ENCODE measurements around the gene HIPK1.

HIPK1 gene

DNA sequence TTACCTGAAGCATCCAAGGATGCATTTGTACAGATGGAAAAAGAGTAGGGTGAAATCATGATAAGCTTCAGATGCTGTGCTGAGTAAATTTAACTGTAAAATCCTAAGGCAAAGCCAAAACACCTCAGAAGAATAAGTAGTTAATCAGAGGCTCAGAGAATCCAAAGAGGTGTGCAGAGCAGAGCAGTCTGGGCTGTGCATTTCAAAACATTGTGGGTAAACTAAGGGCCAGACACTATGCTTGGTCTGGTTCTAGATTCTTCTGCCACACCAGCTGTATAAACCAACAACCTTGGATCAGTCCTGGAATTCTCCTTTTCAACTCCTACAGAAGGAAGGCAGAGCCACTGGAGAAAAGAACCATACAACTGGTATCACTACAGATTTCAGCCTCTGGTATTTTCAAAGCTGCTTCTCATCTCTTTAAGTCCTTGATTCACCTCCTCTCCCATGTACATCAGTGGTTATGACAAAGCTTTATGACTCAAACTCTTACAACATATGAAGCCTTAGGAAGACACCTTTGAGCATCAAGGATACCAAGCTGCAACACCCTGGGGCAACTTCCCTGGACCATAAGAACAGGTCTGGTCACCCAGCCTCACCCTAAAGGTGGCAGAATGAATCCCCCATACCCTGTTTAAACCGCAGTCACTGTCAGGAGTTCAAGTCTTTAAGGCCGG, 11.6 kb upstream of the HIPK1 start:
- Histone ChIP-seq H3K9me3 (ENCODE audit: insufficient read depth, low read depth, low read length) (no peaks in the 10 kb centered on the region), H3K27me3 (ENCODE audit: insufficient read depth, low read length) (no peaks in the 10 kb centered on the region), H3K36me3 (ENCODE audit: insufficient read depth, low read depth, low read length) (peaks cover 10% of the 10 kb centered on the region), H3K4me3 (ENCODE audit: low read length) (no peak overlapping the region), H3K9ac (ENCODE audit: low read depth, low read length) (no peak overlapping the region), H3K27ac (ENCODE audit: low read length) (no peak overlapping the region), H3K4me1 (ENCODE audit: insufficient read depth, low read length) (no peaks in the 10 kb centered on the region)

GRCh38 chr1:113918243-113918642, 10.9 kb upstream of the HIPK1 start:
- Histone ChIP-seq H3K27me3 (ENCODE audit: insufficient read depth, low read length) (no peaks in the 10 kb centered on the region; the same call in 1 of the 2 replicates), H3K27ac (ENCODE audit: low read length) (no peak overlapping the region), H3K4me3 (ENCODE audit: low read length) (no peak overlapping the region), H3K9me3 (ENCODE audit: insufficient read depth, low read depth, low read length) (no peaks in the 10 kb centered on the region), H3K9ac (ENCODE audit: low read depth, low read length) (no peak overlapping the region), H3K4me1 (ENCODE audit: insufficient read depth, low read length) (no peaks in the 10 kb centered on the region), H3K36me3 (ENCODE audit: insufficient read depth, low read depth, low read length) (peaks cover 3% of the 10 kb centered on the region; the same call in 1 of the 2 replicates)

GRCh38 chr1:113922957-113923356, 6.2 kb upstream of the HIPK1 start:
- Histone ChIP-seq H3K36me3 (ENCODE audit: insufficient read depth, low read depth, low read length) (no peaks in the 10 kb centered on the region), H3K27me3 (ENCODE audit: insufficient read depth, low read length) (peaks cover 14% of the 10 kb centered on the region), H3K9ac (ENCODE audit: low read depth, low read length) (no peak overlapping the region), H3K27ac (ENCODE audit: low read length) (no peak overlapping the region), H3K4me1 (ENCODE audit: insufficient read depth, low read length) (no peaks in the 10 kb centered on the region), H3K9me3 (ENCODE audit: insufficient read depth, low read depth, low read length) (no peaks in the 10 kb centered on the region), H3K4me3 (ENCODE audit: low read length) (no peak overlapping the region)

- H3K27ac ChIP-seq (ENCODE audit: low read length) = no peak overlapping the region
These were observed 4.7 kb upstream of the HIPK1 start for GRCh38 chr1:113924473-113924872.

GRCh38 chr1:113928187-113928930, 765 bp upstream of the HIPK1 start:
- Histone ChIP-seq H3K27ac (ENCODE audit: low read length) (no peak overlapping the region), H3K4me3 (ENCODE audit: low read length) (peak overlapping the region; percentile 92), H3K36me3 (ENCODE audit: insufficient read depth, low read depth, low read length) (no peaks in the 10 kb centered on the region), H3K4me1 (ENCODE audit: insufficient read depth, low read length) (peaks cover 9% of the 10 kb centered on the region; the same call in 1 of the 2 replicates), H3K27me3 (ENCODE audit: insufficient read depth, low read length) (peaks cover 17% of the 10 kb centered on the region), H3K9me3 (ENCODE audit: insufficient read depth, low read depth, low read length) (no peaks in the 10 kb centered on the region), H3K9ac (ENCODE audit: low read depth, low read length) (peak overlapping the region; percentile 77; the same call in 1 of the 2 replicates)

More at GRCh38 chr1:113924473-113924872, 4.7 kb upstream of the HIPK1 start:
- no peak overlapping the region for H3K4me3 ChIP-seq (ENCODE audit: low read length)
- H3K4me1 ChIP-seq (ENCODE audit: insufficient read depth, low read length) = no peaks in the 10 kb centered on the region
- no peak overlapping the region for H3K9ac ChIP-seq (ENCODE audit: low read depth, low read length)
- no peaks in the 10 kb centered on the region for H3K36me3 ChIP-seq (ENCODE audit: insufficient read depth, low read depth, low read length)
- peaks cover 17% of the 10 kb centered on the region for H3K27me3 ChIP-seq (ENCODE audit: insufficient read depth, low read length)
- H3K9me3 ChIP-seq (ENCODE audit: insufficient read depth, low read depth, low read length) = no peaks in the 10 kb centered on the region

- Histone ChIP-seq H3K27me3 (ENCODE audit: insufficient read depth, low read length) (peaks cover 5% of the 10 kb centered on the region), H3K9ac (ENCODE audit: low read depth, low read length) (peak overlapping the region; percentile 77; the same call in 1 of the 2 replicates), H3K4me3 (ENCODE audit: low read length) (peak overlapping the region; percentile 92), H3K9me3 (ENCODE audit: insufficient read depth, low read depth, low read length) (no peaks in the 10 kb centered on the region), H3K36me3 (ENCODE audit: insufficient read depth, low read depth, low read length) (no peaks in the 10 kb centered on the region), H3K4me1 (ENCODE audit: insufficient read depth, low read length) (peaks cover 9% of the 10 kb centered on the region; the same call in 1 of the 2 replicates), H3K27ac (ENCODE audit: low read length) (no peak overlapping the region)
These were observed 800 bp downstream of the HIPK1 start for GRCh38 chr1:113929750-113930498.

DNA sequence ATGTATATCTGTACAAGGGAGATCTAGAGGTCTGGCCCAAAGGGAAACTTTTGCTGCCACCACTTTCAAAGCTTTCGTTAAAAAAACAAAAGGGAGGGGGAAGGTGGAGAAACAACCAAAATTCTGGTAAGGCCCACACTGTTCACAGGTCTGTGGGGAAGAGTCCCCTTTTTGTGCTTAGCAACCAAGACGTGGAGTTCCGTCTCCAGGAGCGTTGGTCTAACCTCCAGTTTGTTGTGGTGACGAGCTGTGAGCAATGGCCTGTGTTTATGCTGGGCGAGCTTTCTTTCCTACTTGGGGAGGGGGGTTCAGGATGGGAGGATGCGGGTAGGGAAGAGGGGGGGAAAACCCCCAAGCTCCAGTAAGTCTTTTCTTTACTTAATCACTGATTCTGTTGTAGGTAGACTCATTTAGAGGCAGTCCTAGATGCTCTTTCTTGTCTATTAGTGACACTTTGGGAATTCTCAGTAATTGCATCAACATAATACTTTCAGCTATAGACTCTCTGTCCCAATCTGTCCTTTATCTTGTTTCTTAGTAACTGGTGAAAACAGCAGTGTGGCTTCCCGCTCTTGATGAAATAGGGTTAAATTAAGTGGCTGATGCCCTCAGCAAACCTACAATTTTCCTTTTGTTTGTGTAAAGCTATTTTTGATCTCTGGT, 1.5 kb downstream of the HIPK1 start:
- Histone ChIP-seq H3K4me1 (ENCODE audit: insufficient read depth, low read length) (peaks cover 9% of the 10 kb centered on the region; the same call in 1 of the 2 replicates), H3K27me3 (ENCODE audit: insufficient read depth, low read length) (peaks cover 4% of the 10 kb centered on the region; the same call in 1 of the 2 replicates), H3K4me3 (ENCODE audit: low read length) (peak overlapping the region; percentile 92), H3K27ac (ENCODE audit: low read length) (no peak overlapping the region), H3K36me3 (ENCODE audit: insufficient read depth, low read depth, low read length) (no peaks in the 10 kb centered on the region), H3K9ac (ENCODE audit: low read depth, low read length) (peak overlapping the region; percentile 77; the same call in 1 of the 2 replicates), H3K9me3 (ENCODE audit: insufficient read depth, low read depth, low read length) (no peaks in the 10 kb centered on the region)

- H3K4me3 ChIP-seq (ENCODE audit: low read length) = peak overlapping the region; percentile 92; the same call in 1 of the 2 replicates
- no peaks in the 10 kb centered on the region for H3K36me3 ChIP-seq (ENCODE audit: insufficient read depth, low read depth, low read length)
- no peaks in the 10 kb centered on the region for H3K9me3 ChIP-seq (ENCODE audit: insufficient read depth, low read depth, low read length)
- no peak overlapping the region for H3K27ac ChIP-seq (ENCODE audit: low read length)
- H3K9ac ChIP-seq (ENCODE audit: low read depth, low read length) = no peak overlapping the region
- peaks cover 4% of the 10 kb centered on the region; the same call in 1 of the 2 replicates for H3K27me3 ChIP-seq (ENCODE audit: insufficient read depth, low read length)
- peaks cover 9% of the 10 kb centered on the region; the same call in 1 of the 2 replicates for H3K4me1 ChIP-seq (ENCODE audit: insufficient read depth, low read length)
These were observed 2.3 kb downstream of the HIPK1 start for GRCh38 chr1:113931451-113931851.

GRCh38 chr1:113934006-113934405, 4.9 kb downstream of the HIPK1 start:
- Histone ChIP-seq H3K27me3 (ENCODE audit: insufficient read depth, low read length) (no peaks in the 10 kb centered on the region), H3K36me3 (ENCODE audit: insufficient read depth, low read depth, low read length) (no peaks in the 10 kb centered on the region), H3K9me3 (ENCODE audit: insufficient read depth, low read depth, low read length) (no peaks in the 10 kb centered on the region), H3K4me3 (ENCODE audit: low read length) (no peak overlapping the region), H3K9ac (ENCODE audit: low read depth, low read length) (no peak overlapping the region), H3K27ac (ENCODE audit: low read length) (no peak overlapping the region), H3K4me1 (ENCODE audit: insufficient read depth, low read length) (peaks cover 9% of the 10 kb centered on the region; the same call in 1 of the 2 replicates)

DNA sequence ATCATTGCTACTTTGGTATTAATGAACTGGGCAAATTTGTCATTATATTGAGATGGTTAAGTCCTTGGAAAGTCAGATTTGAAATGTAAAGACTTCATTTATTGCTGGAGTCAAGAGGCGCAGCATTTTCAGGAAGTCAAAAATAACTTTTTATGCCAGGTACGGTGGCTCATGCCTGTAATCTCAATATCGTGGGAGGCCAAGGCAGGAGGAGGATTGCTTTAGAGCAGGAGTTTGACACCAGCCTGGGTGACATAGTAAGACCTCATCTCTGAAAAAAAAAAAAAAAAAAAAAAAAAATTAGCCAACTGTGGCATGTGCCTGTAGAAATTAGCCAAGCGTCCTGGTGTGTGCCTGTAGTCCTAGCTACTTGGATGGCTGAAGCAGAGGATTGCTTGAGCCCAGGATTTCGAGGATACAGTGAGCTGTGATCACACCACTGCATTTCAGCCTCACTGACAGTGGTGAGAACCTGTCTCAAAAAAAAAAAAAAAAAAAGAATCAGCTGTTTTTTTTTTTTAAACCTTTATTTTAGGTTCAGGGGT, 5.5 kb downstream of the HIPK1 start:
- H3K4me3 ChIP-seq (ENCODE audit: low read length) = no peak overlapping the region
- H3K9ac ChIP-seq (ENCODE audit: low read depth, low read length) = no peak overlapping the region
- no peak overlapping the region for H3K27ac ChIP-seq (ENCODE audit: low read length)
- H3K4me1 ChIP-seq (ENCODE audit: insufficient read depth, low read length) = peaks cover 9% of the 10 kb centered on the region; the same call in 1 of the 2 replicates
- no peaks in the 10 kb centered on the region for H3K9me3 ChIP-seq (ENCODE audit: insufficient read depth, low read depth, low read length)
- H3K36me3 ChIP-seq (ENCODE audit: insufficient read depth, low read depth, low read length) = no peaks in the 10 kb centered on the region
- H3K27me3 ChIP-seq (ENCODE audit: insufficient read depth, low read length) = no peaks in the 10 kb centered on the region

DNA sequence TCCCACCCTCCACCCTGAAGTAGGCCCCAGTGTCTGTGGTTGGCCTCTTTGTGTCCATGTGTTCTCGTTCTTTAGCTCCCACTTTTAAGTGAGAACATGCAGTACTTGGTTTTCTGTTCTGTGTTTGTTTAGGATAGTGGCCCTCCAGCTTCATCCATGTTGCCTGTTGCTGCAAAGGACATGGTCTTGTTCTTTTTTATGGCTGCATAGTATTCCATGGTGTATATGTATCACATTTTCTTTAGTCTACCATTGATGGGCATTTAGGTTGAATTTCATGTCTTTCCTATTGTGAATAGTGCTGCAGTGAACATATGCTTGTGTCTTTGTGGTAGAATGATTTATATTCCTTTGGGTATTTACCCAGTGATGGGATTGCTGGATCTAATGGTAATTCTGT, 6.1 kb downstream of the HIPK1 start:
- no peak overlapping the region for H3K9ac ChIP-seq (ENCODE audit: low read depth, low read length)
- no peak overlapping the region for H3K4me3 ChIP-seq (ENCODE audit: low read length)
- H3K4me1 ChIP-seq (ENCODE audit: insufficient read depth, low read length) = peaks cover 9% of the 10 kb centered on the region; the same call in 1 of the 2 replicates
- no peaks in the 10 kb centered on the region for H3K27me3 ChIP-seq (ENCODE audit: insufficient read depth, low read length)
- no peak overlapping the region for H3K27ac ChIP-seq (ENCODE audit: low read length)
- no peaks in the 10 kb centered on the region for H3K9me3 ChIP-seq (ENCODE audit: insufficient read depth, low read depth, low read length)
- peaks cover 2% of the 10 kb centered on the region for H3K36me3 ChIP-seq (ENCODE audit: insufficient read depth, low read depth, low read length)

Measured in iPS-20b (cell line).